ENCODE results near the gene PRKAR1B. TPM values are rescaled to one million over a fixed set of nuclear protein-coding genes. Genes with fewer than 3 reads are reported as not detected.

Gene PRKAR1B
- total RNA-seq, 1 experiment from 2014 or later: 14.1 TPM

DNA sequence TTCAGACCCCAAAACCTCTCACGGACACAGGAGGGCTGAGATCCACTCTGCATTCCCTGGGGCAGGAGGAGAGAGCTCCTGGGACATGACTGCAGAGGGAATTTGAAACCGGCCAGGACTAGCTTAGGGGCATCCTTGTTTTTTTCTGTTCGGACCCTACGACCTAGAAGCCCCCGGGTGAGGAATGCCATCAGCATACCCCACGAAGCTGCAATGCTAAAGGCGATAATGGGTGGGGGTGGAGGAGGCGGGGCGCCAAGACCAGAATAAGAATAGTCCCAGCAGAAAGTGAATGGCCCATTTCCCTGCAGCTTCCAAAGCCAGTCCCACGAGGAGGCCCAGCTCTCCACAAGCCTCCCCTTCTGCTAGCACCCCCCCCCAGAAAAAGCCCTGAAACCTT is 211.5 kb downstream of the PRKAR1B start:
- Histone ChIP-seq H3K79me2 (ENCODE audit: insufficient read depth, low read length) (peaks cover 50% of the 10 kb centered on the region), H3K27me3 (ENCODE audit: insufficient read depth, low read length) (no peaks in the 10 kb centered on the region), H3K9me2 (ENCODE audit: insufficient read depth) (no peaks in the 10 kb centered on the region), H3K4me1 (ENCODE audit: control insufficient read depth in 1 of 2, insufficient read depth in 2 of 2, low read length in 2 of 2) (peaks cover 7 to 35% of the 10 kb centered on the region in 2 experiments), H3K36me3 (ENCODE audit: control insufficient read depth in 1 of 2, insufficient read depth in 2 of 2, low read length in 2 of 2) (no peaks in the 10 kb centered on the region; a peak in 2 of 4 replicates), H2AFZ (ENCODE audit: low read depth, low read length, poor library complexity, severe bottlenecking) (no peak overlapping the region), H3K4me2 (ENCODE audit: low read length) (no peak overlapping the region), H3K27ac (ENCODE audit: low read depth, low read length) (no peak overlapping the region), H3K9me3 (ENCODE audit: control insufficient read depth in 1 of 2, insufficient read depth in 1 of 2, low read depth in 1 of 2, low read length in 2 of 2) (no peaks in the 10 kb centered on the region), H4K20me1 (ENCODE audit: insufficient read depth) (no peaks in the 10 kb centered on the region), H3K4me3 (replicated peaks in 1 of 2; ENCODE audit: low read depth in 1 of 2, low read length in 2 of 2) (no peak overlapping the region), H3K9ac (ENCODE audit: low read length) (no peak overlapping the region)
- ChIA-PET CTCF (no interaction called here), RAD21 (ENCODE audit: low non-redundant PET in 1 of 2, low total read pairs in 2 of 2, uncharacterized antibody in 2 of 2, unreplicated experiment in 2 of 2) (no interaction called here), POLR2A (no interaction called here)
- TF ChIP-seq TCF7L2 (IDR thresholded peaks at IDR 0.05; ENCODE audit: borderline replicate concordance, extremely low read depth, insufficient read depth, insufficient read length) (no peak), SRF (IDR thresholded peaks at IDR 0.05; ENCODE audit: low read depth) (no peak), POLR2AphosphoS5 (IDR thresholded peaks at IDR 0.05; ENCODE audit: low read depth, low read length) (no peak), ELF1 (IDR thresholded peaks at IDR 0.05; ENCODE audit: borderline replicate concordance, low read depth) (no peak), CBX3 (IDR thresholded peaks at IDR 0.05; ENCODE audit: low read depth) (no peak), ZNF274 (IDR thresholded peaks at IDR 0.05; ENCODE audit: low read depth, low read length) (no peak), ZFX (IDR thresholded peaks at IDR 0.05) (no peak), ATF3 (IDR thresholded peaks at IDR 0.05) (no peak), POLR2A (IDR thresholded peaks at IDR 0.05; ENCODE audit: borderline replicate concordance, extremely low read depth, insufficient read depth, insufficient read length) (no peak), RAD21 (IDR thresholded peaks at IDR 0.05; ENCODE audit: low read depth) (no peak), ZBTB33 (IDR thresholded peaks at IDR 0.05; ENCODE audit: extremely low read depth, insufficient replicate concordance, low read length) (no peak), SP1 (IDR thresholded peaks at IDR 0.05; ENCODE audit: low read depth) (no peak), YY1 (IDR thresholded peaks at IDR 0.05; ENCODE audit: extremely low read depth, insufficient replicate concordance, low read depth, low read length) (no peak), EZH2 (IDR thresholded peaks at IDR 0.05) (no peak), EGR1 (IDR thresholded peaks at IDR 0.05; ENCODE audit: low read depth) (no peak)
- TF ChIP-seq, protein P1, sequence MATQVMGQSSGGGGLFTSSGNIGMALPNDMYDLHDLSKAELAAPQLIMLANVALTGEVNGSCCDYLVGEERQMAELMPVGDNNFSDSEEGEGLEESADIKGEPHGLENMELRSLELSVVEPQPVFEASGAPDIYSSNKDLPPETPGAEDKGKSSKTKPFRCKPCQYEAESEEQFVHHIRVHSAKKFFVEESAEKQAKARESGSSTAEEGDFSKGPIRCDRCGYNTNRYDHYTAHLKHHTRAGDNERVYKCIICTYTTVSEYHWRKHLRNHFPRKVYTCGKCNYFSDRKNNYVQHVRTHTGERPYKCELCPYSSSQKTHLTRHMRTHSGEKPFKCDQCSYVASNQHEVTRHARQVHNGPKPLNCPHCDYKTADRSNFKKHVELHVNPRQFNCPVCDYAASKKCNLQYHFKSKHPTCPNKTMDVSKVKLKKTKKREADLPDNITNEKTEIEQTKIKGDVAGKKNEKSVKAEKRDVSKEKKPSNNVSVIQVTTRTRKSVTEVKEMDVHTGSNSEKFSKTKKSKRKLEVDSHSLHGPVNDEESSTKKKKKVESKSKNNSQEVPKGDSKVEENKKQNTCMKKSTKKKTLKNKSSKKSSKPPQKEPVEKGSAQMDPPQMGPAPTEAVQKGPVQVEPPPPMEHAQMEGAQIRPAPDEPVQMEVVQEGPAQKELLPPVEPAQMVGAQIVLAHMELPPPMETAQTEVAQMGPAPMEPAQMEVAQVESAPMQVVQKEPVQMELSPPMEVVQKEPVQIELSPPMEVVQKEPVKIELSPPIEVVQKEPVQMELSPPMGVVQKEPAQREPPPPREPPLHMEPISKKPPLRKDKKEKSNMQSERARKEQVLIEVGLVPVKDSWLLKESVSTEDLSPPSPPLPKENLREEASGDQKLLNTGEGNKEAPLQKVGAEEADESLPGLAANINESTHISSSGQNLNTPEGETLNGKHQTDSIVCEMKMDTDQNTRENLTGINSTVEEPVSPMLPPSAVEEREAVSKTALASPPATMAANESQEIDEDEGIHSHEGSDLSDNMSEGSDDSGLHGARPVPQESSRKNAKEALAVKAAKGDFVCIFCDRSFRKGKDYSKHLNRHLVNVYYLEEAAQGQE (IDR thresholded peaks at IDR 0.05; ENCODE audit: low read depth): no peak
- TF ChIP-seq, protein P2, sequence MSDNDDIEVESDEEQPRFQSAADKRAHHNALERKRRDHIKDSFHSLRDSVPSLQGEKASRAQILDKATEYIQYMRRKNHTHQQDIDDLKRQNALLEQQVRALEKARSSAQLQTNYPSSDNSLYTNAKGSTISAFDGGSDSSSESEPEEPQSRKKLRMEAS (IDR thresholded peaks at IDR 0.05): no peak
- TF ChIP-seq, protein P3, sequence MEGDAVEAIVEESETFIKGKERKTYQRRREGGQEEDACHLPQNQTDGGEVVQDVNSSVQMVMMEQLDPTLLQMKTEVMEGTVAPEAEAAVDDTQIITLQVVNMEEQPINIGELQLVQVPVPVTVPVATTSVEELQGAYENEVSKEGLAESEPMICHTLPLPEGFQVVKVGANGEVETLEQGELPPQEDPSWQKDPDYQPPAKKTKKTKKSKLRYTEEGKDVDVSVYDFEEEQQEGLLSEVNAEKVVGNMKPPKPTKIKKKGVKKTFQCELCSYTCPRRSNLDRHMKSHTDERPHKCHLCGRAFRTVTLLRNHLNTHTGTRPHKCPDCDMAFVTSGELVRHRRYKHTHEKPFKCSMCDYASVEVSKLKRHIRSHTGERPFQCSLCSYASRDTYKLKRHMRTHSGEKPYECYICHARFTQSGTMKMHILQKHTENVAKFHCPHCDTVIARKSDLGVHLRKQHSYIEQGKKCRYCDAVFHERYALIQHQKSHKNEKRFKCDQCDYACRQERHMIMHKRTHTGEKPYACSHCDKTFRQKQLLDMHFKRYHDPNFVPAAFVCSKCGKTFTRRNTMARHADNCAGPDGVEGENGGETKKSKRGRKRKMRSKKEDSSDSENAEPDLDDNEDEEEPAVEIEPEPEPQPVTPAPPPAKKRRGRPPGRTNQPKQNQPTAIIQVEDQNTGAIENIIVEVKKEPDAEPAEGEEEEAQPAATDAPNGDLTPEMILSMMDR (IDR thresholded peaks at IDR 0.05 in 2 of 3, conservative IDR thresholded peaks at IDR 0.05 in 1 of 3; ENCODE audit: borderline replicate concordance in 1 of 3, insufficient read depth in 1 of 3, low read depth in 2 of 3, low read length in 2 of 3): no peak
- intact Hi-C loops (cut with micrococcal nuclease): loop anchor here (5.0 to 10.0 kb wide), 2 partner anchors 191 to 212 kb away; partner anchors contain the start of genes DNAAF5 and PRKAR1B
- no peak for DNase-seq (ENCODE audit: low read depth, low spot score)
- no peak for ATAC-seq
- TSS peak; percentile 40 for BruUV-seq (replicated peaks)

Data from HCT116 (cell line).